ENCODE results near the gene TENM3.
"Not testable (repeated sequence)": the region's sequence is repeated elsewhere in the genome, so short reads cannot be mapped to it uniquely, and the experiment has no call there.

The TENM3 gene

GRCh38 chr4:182803235-182803634 lies 560.0 kb downstream of the TENM3 start:
- DNase-seq, result no peak

GRCh38 chr4:182804131-182804530 lies 560.9 kb downstream of the TENM3 start:
- DNase-seq, result no peak

- DNase-seq, result no peak
These were observed 562.1 kb downstream of the TENM3 start for GRCh38 chr4:182805321-182805720.

GRCh38 chr4:182805750-182806149 lies 562.5 kb downstream of the TENM3 start:
- DNase-seq, result no peak

GRCh38 chr4:182806259-182807252 lies 563.4 kb downstream of the TENM3 start:
- DNase-seq, result peak; percentile 54

GRCh38 chr4:182807346-182807745 lies 564.1 kb downstream of the TENM3 start:
- no peak for DNase-seq

GRCh38 chr4:182807767-182808548 lies 564.8 kb downstream of the TENM3 start:
- no peak for DNase-seq

GRCh38 chr4:182808673-182809416 lies 565.6 kb downstream of the TENM3 start:
- peak; percentile 19 for DNase-seq

- no peak for DNase-seq
These were observed 566.4 kb downstream of the TENM3 start for GRCh38 chr4:182809417-182810102.

GRCh38 chr4:182810103-182810615 lies 567.0 kb downstream of the TENM3 start:
- no peak for DNase-seq

- no peak for DNase-seq
These were observed 569.7 kb downstream of the TENM3 start for GRCh38 chr4:182812916-182813315.

GRCh38 chr4:182814065-182814464 lies 570.9 kb downstream of the TENM3 start:
- DNase-seq, result not testable (repeated sequence)

GRCh38 chr4:182818926-182819730 lies 575.9 kb downstream of the TENM3 start:
- no peak for DNase-seq

- DNase-seq, result no peak
These were observed 576.5 kb downstream of the TENM3 start for GRCh38 chr4:182819751-182820150.

GRCh38 chr4:182822554-182822953 lies 579.4 kb downstream of the TENM3 start:
- no peak for DNase-seq

- no peak for DNase-seq
These were observed 580.4 kb downstream of the TENM3 start for GRCh38 chr4:182823576-182823975.

- DNase-seq, result no peak
These were observed 581.8 kb downstream of the TENM3 start for GRCh38 chr4:182825003-182825402.

- DNase-seq, result no peak
These were observed 582.6 kb downstream of the TENM3 start for GRCh38 chr4:182825786-182826185.

- DNase-seq, result no peak
These were observed 583.2 kb downstream of the TENM3 start for GRCh38 chr4:182826391-182826790.

- no peak for DNase-seq
These were observed 584.0 kb downstream of the TENM3 start for GRCh38 chr4:182827166-182827565.

GRCh38 chr4:182827954-182828353 lies 584.8 kb downstream of the TENM3 start:
- DNase-seq, result no peak

Measured in activated CD4-positive, alpha-beta T cell treated with anti-CD3 and anti-CD28 coated beads, Interleukin-2, amount 50 U/mL, for 1 hour (primary cell).